ENCODE data around the gene UBE2E3.
"Not testable (repeated sequence)": the region's sequence is repeated elsewhere in the genome, so short reads cannot be mapped to it uniquely, and the experiment has no call there.

Gene UBE2E3

GRCh38 chr2:181074457-181074856 is 94.1 kb downstream of the UBE2E3 start:
- DNase-seq (ENCODE audit: low read depth): peak; percentile 56

- no peak for DNase-seq (ENCODE audit: low read depth)
These were observed 96.3 kb downstream of the UBE2E3 start for GRCh38 chr2:181076658-181077057.

GRCh38 chr2:181077128-181077709 is 96.8 kb downstream of the UBE2E3 start:
- peak; percentile 65 for DNase-seq (ENCODE audit: low read depth)

- DNase-seq (ENCODE audit: low read depth): no peak
These were observed 102.7 kb downstream of the UBE2E3 start for GRCh38 chr2:181083140-181083539.

GRCh38 chr2:181085734-181086133 is 105.3 kb downstream of the UBE2E3 start:
- no peak for DNase-seq (ENCODE audit: low read depth)

- not testable (repeated sequence) for DNase-seq (ENCODE audit: low read depth)
These were observed 111.5 kb downstream of the UBE2E3 start for GRCh38 chr2:181091920-181092319.

- DNase-seq (ENCODE audit: low read depth): peak; percentile 12
These were observed 115.1 kb downstream of the UBE2E3 start for GRCh38 chr2:181095486-181095885.

- DNase-seq (ENCODE audit: low read depth): no peak
These were observed 123.3 kb downstream of the UBE2E3 start for GRCh38 chr2:181103659-181104058.

GRCh38 chr2:181104512-181105115 is 124.2 kb downstream of the UBE2E3 start:
- peak; percentile 74 for DNase-seq (ENCODE audit: low read depth)

GRCh38 chr2:181105562-181105961 is 125.2 kb downstream of the UBE2E3 start:
- peak; percentile 12 for DNase-seq (ENCODE audit: low read depth)

- peak; percentile 44 for DNase-seq (ENCODE audit: low read depth)
These were observed 125.8 kb downstream of the UBE2E3 start for GRCh38 chr2:181106229-181106628.

- peak; percentile 96 for DNase-seq (ENCODE audit: low read depth)
These were observed 126.6 kb downstream of the UBE2E3 start for GRCh38 chr2:181106789-181107627.

GRCh38 chr2:181107628-181107945 is 127.2 kb downstream of the UBE2E3 start:
- no peak for DNase-seq (ENCODE audit: low read depth)

GRCh38 chr2:181111059-181111458 is 130.7 kb downstream of the UBE2E3 start:
- peak; percentile 45 for DNase-seq (ENCODE audit: low read depth)

- DNase-seq (ENCODE audit: low read depth): no peak
These were observed 132.5 kb downstream of the UBE2E3 start for GRCh38 chr2:181112916-181113315.

All from EH (cell line).